Lung microvascular endothelial cell (primary cell): ENCODE measurements around the gene MAD2L1BP. TPM values are rescaled to one million over a fixed set of nuclear protein-coding genes. Genes with fewer than 3 reads are reported as not detected.
"Not testable (repeated sequence)": the region's sequence is repeated elsewhere in the genome, so short reads cannot be mapped to it uniquely, and the experiment has no call there.

ENCODE experiments used
- DNase-seq, 2 donors: peaks; one replicate each; pipeline versions ENCODE4 v3.0.0 to v3.0.0-alpha.2; 2010; ENCODE audit warnings: low read depth in 2 of 2
- total RNA-seq: library from RNA; depleted of rRNA; stranded (reverse); fragments of >200 nt; gene quantifications from 2 replicates; pipeline ENCODE4 v1.2.1, GENCODE V29; 2014

Gene MAD2L1BP, protein sequence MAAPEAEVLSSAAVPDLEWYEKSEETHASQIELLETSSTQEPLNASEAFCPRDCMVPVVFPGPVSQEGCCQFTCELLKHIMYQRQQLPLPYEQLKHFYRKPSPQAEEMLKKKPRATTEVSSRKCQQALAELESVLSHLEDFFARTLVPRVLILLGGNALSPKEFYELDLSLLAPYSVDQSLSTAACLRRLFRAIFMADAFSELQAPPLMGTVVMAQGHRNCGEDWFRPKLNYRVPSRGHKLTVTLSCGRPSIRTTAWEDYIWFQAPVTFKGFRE
- total RNA-seq = 18.1 and 20.8 TPM in 2 replicates

DNA sequence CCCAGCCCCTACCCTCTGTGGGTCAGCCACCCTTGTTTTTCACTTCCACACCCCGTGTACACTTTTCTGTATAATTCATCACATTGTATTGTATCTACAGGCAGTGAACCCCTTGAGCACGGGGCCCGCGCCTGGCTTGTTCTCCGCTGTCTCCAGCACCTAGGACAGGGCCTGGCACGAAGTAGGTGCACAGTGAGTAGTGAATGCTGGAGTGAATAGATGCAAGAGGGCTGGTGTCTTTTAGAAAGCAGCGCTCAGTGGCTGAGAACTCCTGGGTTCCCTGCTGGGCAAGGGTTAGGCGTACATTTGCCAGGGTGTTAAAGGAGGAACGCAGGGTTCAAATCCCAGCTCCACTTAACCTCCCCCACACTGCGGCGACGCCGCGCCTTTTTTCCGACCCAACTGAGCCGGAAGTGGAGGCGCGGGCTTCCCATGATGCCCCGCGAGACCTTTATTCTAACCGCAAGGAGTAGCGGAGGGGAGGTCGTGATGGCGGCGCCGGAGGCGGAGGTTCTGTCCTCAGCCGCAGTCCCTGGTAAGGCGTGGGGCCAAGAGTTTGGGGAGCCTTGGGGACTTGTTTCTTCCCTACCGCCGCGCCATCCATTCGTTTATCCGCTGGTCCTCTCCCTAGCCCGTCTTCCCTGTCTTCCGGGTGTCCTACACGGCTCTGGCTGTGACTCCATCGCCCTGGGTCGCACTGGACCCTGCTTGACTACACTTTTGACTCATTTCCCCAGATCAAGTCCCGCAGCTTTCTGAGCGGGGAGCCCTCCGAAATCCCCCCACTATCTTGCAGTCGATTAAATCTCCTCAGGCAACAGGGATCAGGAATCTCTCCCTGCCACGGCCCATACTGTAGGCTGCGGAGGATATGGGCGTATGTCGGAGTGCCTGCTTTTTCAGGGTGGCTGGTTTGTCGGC, at the start of gene MAD2L1BP:
TSS of gene MAD2L1BP (plus strand) at position 454 of the 921 bp plus-strand sequence. CDS start at position 490, 36 bp downstream.
- DNase-seq = peak; percentile 67

DNA sequence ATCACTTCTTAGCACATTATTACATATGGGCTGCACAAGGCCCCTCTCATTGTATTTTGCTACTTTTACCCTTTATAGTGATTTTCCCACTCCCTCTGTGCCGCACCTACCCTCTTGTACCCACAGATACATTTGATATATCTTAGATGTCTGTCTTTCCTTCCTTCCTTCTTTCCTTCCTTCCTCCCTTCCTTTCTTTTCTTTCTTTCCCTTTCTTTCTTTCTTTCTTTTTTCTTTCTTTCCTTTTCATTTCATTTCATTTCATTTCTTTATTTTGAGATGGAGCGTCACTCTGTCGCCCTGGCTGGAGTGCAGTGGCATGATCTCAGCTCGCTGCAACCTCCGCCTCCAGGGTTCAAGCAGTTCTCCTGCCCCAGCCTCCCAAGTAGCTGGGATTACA, 47.4 kb upstream of the MAD2L1BP start:
- no peak for DNase-seq

GRCh38 chr6:43589564-43589963, 46.1 kb upstream of the MAD2L1BP start:
- DNase-seq = not testable (repeated sequence)

DNA sequence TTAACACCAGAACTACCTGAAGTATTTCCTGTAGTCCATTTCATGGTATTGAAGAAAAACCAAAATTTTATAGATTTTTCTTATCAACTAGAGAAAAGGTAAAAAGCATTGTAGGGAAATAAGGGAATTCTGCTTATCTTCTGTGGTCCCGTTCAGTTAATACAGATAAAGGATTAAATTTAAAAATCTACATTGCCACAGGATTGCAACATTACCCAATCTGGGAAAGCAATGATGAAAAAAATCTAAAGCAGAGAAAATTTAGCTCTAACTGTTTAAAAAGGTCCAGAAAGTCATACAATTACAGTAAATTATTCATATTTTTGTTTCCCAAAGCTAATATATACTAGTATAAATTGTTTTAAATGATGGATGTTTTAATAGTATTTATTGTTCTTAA, 41.7 kb upstream of the MAD2L1BP start:
- no peak for DNase-seq

DNA sequence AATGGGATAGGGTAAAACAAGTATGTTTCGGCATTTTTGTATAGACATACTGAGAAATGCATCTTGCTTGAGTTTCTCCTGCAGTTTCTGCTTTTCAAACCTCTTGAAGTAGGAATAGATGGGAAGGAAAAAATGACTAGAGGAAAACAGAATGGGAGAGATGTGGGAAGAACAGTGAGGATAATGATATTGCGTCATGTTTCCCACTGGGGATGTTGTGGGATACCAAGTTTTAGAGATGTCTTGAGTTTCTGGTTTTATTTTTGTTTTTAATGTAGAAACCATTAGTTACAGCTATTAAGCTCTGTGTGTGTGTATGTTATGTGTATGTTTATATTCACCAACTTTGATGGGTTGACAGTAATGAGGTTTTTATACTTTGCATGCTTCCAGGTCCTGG, 35.0 kb upstream of the MAD2L1BP start:
- no peak for DNase-seq

GRCh38 chr6:43604174-43604573, 31.5 kb upstream of the MAD2L1BP start:
- DNase-seq = peak; percentile 76 to 88

GRCh38 chr6:43606019-43606418, 29.6 kb upstream of the MAD2L1BP start:
- DNase-seq = no peak

DNA sequence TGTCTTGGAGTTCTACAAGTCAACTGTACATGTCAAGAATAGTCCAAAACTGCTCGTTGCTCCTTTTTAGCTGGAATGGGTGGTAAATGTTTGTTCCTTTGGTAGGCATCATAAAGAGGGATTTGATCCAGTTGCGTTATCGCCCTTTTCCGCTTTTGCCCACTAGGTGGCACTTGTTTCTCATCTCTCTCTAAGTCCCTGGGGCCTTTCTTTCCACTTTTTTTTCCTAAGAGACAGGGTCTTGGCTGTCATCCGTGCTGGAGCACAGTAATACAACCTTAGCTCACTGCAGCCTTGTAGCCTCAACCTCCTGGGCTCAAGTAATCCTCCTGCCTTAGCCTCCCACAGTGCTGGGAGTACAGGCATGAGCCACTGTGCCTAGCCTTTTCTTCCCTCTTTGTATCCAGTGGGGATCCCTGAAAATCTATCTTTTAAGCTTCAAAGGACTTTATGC, 27.3 kb upstream of the MAD2L1BP start:
- DNase-seq = peak; percentile 84 to 87

DNA sequence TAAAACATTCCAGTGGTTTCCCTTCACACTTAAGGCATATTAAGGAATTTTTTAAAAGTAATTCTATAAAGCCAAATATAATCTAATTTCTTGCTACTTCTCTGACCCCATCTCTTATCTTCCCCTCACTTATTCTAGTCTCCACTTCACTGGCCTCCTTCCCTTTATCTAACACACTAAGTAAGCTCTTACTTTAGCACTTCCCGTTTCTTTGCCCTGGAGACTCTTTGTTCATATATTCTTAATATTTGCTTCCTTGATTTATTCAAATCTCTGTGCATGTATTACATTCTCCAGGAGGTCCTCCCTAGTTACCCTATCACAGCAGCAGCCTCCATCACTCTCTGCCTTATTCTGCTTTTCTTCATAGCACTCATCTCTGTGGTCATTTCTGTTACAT, 26.8 kb upstream of the MAD2L1BP start:
- DNase-seq = no peak

DNA sequence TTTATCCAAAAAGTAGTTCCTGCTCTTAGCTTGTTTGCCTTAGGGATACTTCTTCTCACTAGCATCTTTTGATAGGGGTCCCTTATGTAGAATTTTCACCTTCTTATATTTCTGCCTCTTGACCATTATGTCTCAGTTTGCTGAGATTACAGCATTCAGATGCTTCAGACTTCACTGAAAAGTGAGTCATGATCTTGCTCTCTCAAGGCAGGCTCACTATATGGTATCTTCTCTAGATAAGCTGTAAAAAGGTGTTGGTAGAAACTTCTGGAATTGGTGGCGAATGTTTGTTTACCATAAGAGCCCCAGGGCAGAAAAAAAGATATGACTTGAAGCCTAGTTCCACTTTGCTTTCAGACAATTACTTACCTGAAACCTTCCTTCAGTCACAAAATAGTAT, 26.2 kb upstream of the MAD2L1BP start:
- DNase-seq = no peak

DNA sequence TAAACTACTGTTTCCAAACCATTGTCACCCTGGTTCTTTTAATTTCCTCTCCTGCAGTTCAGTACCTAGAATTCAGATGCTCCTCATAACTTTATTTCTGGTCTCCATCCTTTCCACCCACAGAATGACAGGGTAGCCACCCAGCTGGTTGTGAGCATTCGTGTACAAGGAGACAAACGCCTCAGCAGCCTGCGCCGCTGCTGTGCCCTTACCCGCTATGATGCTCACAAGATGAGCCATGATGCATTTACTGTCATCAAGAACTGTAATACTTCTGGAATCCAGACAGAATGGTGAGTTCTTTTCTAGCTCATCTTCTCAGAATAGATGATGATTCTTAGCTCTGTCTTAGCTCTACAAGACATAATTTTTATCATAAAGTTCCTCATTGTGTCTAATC, 25.2 kb upstream of the MAD2L1BP start:
- DNase-seq = no peak

DNA sequence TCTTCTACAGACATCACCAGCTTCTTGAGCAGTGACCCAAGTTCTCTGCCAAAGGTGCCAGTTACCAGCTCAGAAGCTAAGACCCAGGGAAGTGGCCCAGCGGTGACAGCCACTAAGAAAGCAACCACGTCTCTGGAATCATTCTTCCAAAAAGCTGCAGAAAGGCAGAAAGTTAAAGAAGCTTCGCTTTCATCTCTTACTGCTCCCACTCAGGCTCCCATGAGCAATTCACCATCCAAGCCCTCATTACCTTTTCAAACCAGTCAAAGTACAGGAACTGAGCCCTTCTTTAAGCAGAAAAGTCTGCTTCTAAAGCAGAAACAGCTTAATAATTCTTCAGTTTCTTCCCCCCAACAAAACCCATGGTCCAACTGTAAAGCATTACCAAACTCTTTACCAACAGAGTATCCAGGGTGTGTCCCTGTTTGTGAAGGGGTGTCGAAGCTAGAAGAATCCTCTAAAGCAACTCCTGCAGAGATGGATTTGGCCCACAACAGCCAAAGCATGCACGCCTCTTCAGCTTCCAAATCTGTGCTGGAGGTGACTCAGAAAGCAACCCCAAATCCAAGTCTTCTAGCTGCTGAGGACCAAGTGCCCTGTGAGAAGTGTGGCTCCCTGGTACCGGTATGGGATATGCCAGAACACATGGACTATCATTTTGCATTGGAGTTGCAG, 21.8 kb upstream of the MAD2L1BP start:
- DNase-seq = no peak

DNA sequence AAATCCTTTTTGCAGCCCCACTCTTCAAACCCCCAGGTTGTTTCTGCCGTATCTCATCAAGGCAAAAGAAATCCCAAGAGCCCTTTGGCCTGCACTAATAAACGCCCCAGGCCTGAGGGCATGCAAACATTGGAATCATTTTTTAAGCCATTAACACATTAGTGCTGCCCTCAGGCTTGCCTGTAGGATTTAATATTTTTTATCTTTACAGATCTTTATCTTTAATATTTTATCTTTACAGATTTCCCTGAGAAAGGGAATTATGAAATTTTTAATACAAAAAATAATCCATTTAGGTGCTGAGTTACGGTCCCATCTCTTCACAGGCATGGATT, 21.3 kb upstream of the MAD2L1BP start:
- DNase-seq = no peak

DNA sequence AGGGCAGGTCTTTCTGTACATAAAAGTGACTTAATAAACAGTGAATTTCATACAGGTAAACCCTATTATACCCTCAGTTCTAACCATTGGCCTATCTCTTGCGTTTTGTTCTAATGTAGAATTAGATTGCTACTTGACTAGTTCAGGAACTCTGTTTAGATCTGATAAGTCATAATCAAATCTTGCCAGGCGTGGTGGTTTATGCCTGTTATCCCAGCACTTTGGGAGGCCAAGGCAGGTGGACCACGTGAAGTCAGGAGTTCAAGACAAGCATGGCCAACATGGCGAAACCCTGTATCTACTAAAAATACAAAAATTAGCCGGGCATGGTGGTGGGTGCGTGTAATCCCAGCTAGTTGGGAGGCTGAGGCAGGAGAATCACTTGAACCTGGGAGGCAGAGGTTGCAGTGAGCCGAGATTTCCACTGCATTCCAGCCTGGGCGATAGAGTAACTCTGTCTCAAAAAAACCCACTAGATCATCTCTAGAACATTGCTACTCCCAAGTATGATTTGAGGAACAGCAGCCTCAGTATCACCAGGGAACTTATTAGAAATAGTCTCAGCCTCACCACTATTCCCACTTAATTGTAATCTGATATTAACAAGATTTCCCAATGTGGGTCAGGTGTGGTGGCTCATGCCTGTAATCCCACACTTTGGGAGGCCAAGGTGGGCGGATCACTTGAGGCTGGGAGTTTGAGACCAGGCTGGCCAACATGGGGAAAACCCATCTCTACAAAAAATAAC, 18.7 kb upstream of the MAD2L1BP start:
- DNase-seq = no peak

GRCh38 chr6:43621078-43621835, 14.4 kb upstream of the MAD2L1BP start:
- DNase-seq = no peak

DNA sequence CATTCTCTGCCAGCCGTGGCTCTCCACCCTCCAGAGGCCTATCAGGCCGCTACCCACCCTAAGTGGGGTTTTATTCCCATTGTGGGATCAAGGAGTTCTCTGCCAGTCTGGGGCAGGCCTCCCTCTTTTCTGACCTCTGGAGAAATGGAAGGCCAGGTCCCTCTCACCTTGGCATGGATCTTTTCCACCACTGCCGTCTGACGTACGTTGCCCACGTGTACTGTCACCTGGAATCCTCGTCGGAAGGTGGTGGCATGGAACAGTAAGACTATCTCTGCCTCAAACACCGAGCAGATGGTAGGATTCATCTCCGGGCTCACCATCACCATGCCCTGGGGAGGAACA, 13.8 kb upstream of the MAD2L1BP start:
- DNase-seq = no peak

DNA sequence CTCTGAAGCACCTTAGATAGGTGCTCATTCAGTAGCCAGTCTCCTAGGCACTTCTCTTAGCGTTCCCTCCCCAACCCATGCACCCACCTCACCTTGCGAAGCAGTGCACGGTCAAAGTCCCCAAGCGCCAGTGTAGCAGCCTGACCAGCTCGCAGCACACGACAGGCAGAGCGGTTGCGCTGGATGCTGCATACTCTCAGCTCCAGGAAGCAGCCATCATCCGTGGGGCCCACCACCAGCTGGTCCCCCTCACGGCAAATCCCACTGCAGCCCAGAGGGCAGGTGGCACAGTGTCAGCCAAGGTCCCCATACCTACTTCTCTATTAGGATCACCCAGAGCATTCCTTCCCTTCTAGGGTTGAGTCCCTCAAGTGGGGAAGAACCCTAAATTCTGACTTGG, 13.1 kb upstream of the MAD2L1BP start:
- DNase-seq = no peak

DNA sequence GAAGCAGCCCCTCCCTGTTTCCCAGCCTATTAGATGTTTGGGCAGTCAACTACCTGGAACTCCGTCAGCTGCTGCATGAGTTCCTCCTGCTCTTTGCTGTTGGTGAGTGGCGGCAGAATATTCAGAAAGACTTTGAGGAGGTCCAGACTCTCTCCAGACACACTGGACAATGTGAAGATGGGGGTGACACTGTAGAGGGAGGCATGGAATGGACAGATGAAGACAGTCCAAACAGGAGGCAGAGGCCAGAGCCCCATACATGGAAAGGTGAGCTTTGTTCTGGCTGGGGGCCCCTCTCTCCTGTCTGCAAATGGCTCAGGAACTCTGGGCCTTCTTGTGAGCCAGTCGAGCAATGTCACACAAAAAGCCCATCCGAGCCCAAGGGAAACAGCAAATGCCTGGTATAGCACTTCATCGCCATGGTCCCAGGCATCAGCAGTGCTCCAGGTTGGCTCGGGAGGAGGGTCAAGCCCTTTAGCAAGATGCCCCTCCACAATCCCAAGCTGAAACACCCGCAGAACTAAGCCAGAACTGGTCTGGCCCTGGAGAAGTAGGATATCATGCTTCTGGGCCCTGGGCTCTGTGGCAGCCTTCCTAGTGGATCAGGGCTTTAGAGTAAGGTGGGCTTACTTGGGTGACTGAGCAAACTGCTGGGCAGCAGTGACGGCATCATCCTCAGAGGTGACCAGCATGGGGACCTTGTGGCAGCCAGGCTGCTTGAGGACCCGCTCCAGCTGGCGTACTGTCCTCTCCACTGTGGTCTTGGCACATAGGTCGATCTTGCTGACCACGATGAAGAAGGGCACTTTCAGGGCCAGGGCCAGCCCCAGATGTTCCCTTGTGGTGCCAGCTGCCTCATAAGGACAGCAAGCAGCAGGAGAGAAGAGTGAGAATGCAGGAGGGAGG, 11.5 kb upstream of the MAD2L1BP start:
- DNase-seq = no peak

- no peak for DNase-seq
Observed at GRCh38 chr6:43624786-43625288, 10.8 kb upstream of the MAD2L1BP start.
